Right ventricle myocardium inferior (tissue), 1 donor: Measurements from ENCODE around the gene CYTH3. TPM values are rescaled to one million over a fixed set of nuclear protein-coding genes. Genes with fewer than 3 reads are reported as not detected.
"Not testable (repeated sequence)": the region's sequence is repeated elsewhere in the genome, so short reads cannot be mapped to it uniquely, and the experiment has no call there.

Source experiments
- ATAC-seq: fragments of 200-7000 bp; cut with Tn5 transposase; one replicate; pipeline ENCODE4 v1.9.1; 2020; ENCODE audit warnings: mild to moderate bottlenecking, moderate library complexity
- DNase-seq: peaks from one replicate; pipeline ENCODE4 v3.0.0; 2021; ENCODE audit errors: missing footprints
- intact Hi-C: fragments of 100-400 bp; cut with DNase I; formaldehyde crosslinking; loops from one replicate; pipeline ENCODE4 v1.11.0; 2022
- total RNA-seq: library from RNA; stranded (reverse); fragmentation: NEBNext Ultra II Directional; extraction: Animal tissue kit (Norgen Biotek cat#: 25700); gene quantifications from one replicate; pipeline ENCODE4 v1.2.1, GENCODE V29; 2021
- donor health status: DM: no; HTN: yes; CAD: no; lungs with severe emphysema.

CYTH3 gene
- total RNA-seq, 1 donor from 2014 or later, result 30.3 TPM

- ATAC-seq, result no peak
- intact Hi-C loops, result no loop called here
These were observed 29.9 kb downstream of the CYTH3 start for GRCh38 chr7:6242561-6242960.

DNA sequence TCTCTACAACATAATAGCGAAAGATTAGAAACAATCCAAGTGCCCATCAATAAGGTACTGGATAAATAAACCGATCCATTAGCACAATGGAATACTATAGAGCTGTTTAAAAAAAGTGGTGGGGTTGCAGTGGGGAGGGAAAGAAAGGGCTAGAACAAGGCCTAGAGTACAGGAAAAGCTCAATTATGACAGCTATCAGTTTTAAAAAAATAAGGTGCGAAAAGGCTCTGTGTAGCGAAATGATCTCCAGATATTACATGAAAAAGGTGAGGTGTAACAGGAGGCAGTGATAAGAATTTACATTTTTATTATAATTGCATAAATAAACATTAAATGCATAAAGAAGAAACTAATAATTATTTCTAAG is 30.8 kb downstream of the CYTH3 start:
- DNase-seq (no peak), ATAC-seq (no peak)
- intact Hi-C loops, result no loop called here

More at GRCh38 chr7:6242561-6242960, 29.9 kb downstream of the CYTH3 start:
- DNase-seq, result no peak

DNA sequence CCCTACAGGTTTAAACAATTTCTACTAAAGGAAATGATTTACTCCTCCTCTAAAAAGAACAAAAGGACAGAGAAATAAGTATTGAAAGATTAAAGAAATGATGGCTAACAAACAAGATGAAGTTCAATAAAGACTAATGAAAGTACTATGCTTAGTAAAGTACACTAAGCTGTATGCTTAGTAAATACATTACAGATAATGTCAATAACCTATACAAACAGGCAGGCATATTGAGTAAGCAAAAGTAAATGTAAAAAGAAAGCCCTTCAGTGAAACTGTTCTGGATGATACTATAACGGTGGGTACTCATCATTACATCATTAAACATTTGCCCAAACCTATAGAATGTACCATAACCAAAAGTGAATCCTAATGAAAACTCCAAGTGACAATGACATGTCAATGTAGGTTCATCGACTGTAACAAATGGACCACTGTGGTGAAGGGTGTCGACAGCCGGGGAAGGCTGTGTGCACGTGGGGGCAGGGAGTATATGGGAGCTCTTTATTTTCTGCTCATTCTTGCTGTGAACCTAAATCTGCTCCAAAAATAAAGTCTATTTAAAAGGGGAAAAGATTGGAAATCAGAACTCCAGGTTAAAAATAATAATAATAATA is 34.0 kb downstream of the CYTH3 start:
- intact Hi-C loops, result no loop called here
- ATAC-seq, result no peak
- DNase-seq, result no peak

- intact Hi-C loops, result no loop called here
- ATAC-seq (no peak), DNase-seq (no peak)
These were observed 34.7 kb downstream of the CYTH3 start for GRCh38 chr7:6237730-6238129.

DNA sequence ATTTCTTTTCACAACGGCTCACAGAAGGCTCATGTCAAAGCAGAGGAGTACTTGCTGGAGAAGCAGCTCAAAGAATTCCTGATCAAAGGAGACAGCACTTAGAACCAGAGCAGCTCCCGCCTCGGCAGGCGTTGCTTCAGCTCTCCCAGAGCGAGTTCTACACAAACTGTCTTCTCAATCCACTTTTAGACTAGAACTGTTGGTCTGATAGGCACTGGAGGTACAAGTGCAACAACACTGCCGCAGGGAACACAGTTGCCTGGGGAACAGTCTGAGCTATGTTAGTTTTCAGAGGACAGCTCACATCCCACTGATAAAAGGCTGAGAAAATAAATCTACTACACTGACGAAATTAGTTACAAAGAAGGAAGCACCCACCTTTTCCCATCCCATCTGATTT is 35.4 kb downstream of the CYTH3 start:
- intact Hi-C loops, result no loop called here
- DNase-seq (no peak), ATAC-seq (peak; percentile 77)

- intact Hi-C loops, result no loop called here
These were observed 37.2 kb downstream of the CYTH3 start for GRCh38 chr7:6235029-6235871.

GRCh38 chr7:6234384-6234783 is 38.0 kb downstream of the CYTH3 start:
- intact Hi-C loops, result loop anchor here (5.0 kb wide), 1 partner anchor 72 kb away; no protein-coding TSS in a partner anchor
- no peak for DNase-seq
- ATAC-seq, result no peak

More at GRCh38 chr7:6235029-6235871, 37.2 kb downstream of the CYTH3 start:
- DNase-seq (no peak), ATAC-seq (no peak)

- intact Hi-C loops, result loop anchor here (5.0 kb wide), 1 partner anchor 70 kb away; no protein-coding TSS in a partner anchor
- ATAC-seq (peak; percentile 29), DNase-seq (peak; percentile 82)
These were observed 39.9 kb downstream of the CYTH3 start for GRCh38 chr7:6232534-6232933.

- DNase-seq (no peak), ATAC-seq (no peak)
- intact Hi-C loops, result loop anchor here (5.0 kb wide), 1 partner anchor 70 kb away; no protein-coding TSS in a partner anchor
These were observed 40.3 kb downstream of the CYTH3 start for GRCh38 chr7:6232116-6232515.

DNA sequence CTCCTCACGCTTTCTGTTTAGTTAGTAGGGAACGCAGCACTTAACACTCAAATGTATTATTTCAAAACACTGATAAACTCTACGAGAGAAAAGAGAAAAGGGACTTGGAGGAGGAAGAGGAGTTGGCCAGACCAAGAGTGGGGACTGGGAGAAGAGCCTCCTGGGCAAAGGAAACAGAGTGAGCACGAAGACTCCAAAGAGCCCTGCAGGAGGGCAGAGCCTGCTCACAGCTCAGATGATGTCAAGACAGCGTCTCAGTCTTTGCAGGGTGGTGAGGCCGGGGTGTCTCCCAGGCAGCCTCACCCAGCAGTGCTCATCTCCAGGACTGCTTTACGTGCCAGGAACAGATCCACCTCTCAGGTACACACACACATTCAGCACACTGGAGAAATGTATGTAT is 41.2 kb downstream of the CYTH3 start:
- intact Hi-C loops, result loop anchor here (2.0 to 5.0 kb wide), 2 partner anchors 18 to 69 kb away; no protein-coding TSS in a partner anchor
- DNase-seq (no peak), ATAC-seq (no peak)

DNA sequence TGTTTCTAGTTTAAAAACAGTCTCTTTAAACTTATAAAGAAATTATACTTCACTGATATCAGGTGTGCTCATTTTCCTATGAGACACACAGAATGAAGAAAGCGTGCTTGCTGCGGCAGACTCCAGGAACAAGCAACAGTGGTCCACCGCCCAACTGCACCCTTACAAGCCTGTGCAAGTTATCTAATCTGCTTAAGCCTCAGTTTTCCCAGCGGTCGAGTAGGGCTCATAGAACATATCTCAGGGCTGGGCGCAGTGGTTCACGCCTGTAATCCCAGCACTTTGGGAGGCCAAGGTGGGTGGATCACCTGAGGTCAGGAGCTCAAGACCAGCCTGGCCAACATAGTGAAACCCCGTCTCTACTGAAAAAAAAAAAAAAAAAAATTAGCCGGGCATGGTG is 43.1 kb downstream of the CYTH3 start:
- not testable (repeated sequence) for DNase-seq, ATAC-seq
- intact Hi-C loops, result loop anchor here (5.0 kb wide), 1 partner anchor 43 kb away; the partner anchor contains the start of gene CYTH3

DNA sequence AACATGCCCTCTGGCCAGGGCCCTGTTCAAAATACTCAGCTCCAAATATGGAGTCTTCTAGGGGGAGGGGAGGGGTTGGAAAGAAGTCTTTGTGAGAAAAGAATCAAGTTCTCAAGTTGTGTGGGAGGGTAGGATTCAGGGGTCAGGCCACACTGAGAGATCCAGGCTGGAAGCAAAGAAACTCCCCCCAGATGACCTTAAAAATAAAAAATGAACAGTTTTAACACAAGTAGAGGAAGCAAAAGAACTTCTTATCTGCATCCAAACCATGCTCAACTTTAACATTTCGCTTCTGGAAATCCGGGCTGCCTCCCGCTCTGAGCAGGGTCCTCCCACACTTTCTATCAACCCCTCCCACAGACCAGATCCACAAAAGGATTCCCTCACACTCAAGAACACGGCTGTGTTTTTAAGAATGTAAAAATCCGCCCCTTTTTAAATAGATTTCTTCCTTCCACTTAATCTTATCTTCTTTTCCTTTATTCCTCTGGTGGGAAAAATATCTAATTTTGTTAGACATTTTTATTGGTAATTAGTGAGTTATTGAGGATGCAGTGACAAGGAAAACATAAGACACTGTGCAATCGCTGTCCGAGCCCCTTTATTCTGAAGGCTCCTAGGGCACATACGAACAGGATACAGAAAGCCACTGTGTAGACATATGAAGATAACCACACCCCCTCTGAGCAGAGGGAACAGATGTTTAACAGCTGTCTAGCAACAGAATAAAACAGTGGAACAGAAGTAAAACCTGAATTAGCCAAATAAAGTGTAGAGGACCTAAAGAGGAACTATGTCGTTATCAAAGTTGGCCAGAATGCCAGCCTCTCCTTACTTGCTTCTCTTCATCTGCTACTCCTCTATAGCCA is 43.8 kb downstream of the CYTH3 start:
- DNase-seq, result no peak
- intact Hi-C loops, result loop anchor here (5.0 kb wide), 1 partner anchor 44 kb away; the partner anchor contains the start of gene CYTH3
- peak; percentile 74 for ATAC-seq

- peak; percentile 38 for ATAC-seq
- intact Hi-C loops, result loop anchor here (2.0 to 5.0 kb wide), 2 partner anchors 33 to 45 kb away; partner anchors contain the start of gene CYTH3
- no peak for DNase-seq
These were observed 45.1 kb downstream of the CYTH3 start for GRCh38 chr7:6227294-6227846.

GRCh38 chr7:6226194-6226799 is 46.1 kb downstream of the CYTH3 start:
- DNase-seq (no peak), ATAC-seq (no peak)
- intact Hi-C loops, result loop anchor here (2.0 to 5.0 kb wide), 2 partner anchors 35 to 46 kb away; partner anchors contain the start of gene CYTH3

- ATAC-seq, DNase-seq: not testable (repeated sequence)
- intact Hi-C loops, result loop anchor here (5.0 kb wide), 1 partner anchor 56 kb away; no protein-coding TSS in a partner anchor
These were observed 49.0 kb downstream of the CYTH3 start for GRCh38 chr7:6223411-6223810.

- intact Hi-C loops, result loop anchor here (5.0 kb wide), 1 partner anchor 56 kb away; no protein-coding TSS in a partner anchor
- DNase-seq, ATAC-seq: not testable (repeated sequence)
These were observed 49.4 kb downstream of the CYTH3 start for GRCh38 chr7:6223010-6223409.

GRCh38 chr7:6221340-6222319 is 50.8 kb downstream of the CYTH3 start:
- ATAC-seq (peak; percentile 54), DNase-seq (no peak)

More at GRCh38 chr7:6221340-6222319, 50.8 kb downstream of the CYTH3 start:
- intact Hi-C loops, result loop anchor here (5.0 kb wide), 1 partner anchor 54 kb away; no protein-coding TSS in a partner anchor
